Liver (tissue), 3 donors: ENCODE measurements around the gene HEATR5A.

Experiments
- GABPA ChIP-seq, 2 donors: IDR thresholded peaks in 1 of 2; conservative IDR thresholded peaks in 1 of 2; 2 replicates each; pipeline ENCODE4 v1.6.1; 2016; ENCODE audit warnings: antibody characterized with exemption in 2 of 2, mild to moderate bottlenecking in 1 of 2, moderate library complexity in 1 of 2
- TAF1 ChIP-seq: conservative IDR thresholded peaks from 2 replicates; pipeline ENCODE4 v1.6.1; 2016; ENCODE audit warnings: antibody characterized with exemption, mild to moderate bottlenecking
- YY1 ChIP-seq: IDR thresholded peaks from 2 replicates; pipeline ENCODE4 v1.6.1; 2016; ENCODE audit warnings: antibody characterized with exemption, mild to moderate bottlenecking
- TF ChIP-seq, protein P1 (sequence below): fragments of 150-350 bp; IDR thresholded peaks from 2 replicates; pipeline ENCODE4 v1.5.1; 2017; ENCODE audit warnings: improper control_type of control experiment, low read depth, low read length; ENCODE audit not compliant: missing input control
- donor health status: healthy.
- donor health status: healthy.

DNA sequence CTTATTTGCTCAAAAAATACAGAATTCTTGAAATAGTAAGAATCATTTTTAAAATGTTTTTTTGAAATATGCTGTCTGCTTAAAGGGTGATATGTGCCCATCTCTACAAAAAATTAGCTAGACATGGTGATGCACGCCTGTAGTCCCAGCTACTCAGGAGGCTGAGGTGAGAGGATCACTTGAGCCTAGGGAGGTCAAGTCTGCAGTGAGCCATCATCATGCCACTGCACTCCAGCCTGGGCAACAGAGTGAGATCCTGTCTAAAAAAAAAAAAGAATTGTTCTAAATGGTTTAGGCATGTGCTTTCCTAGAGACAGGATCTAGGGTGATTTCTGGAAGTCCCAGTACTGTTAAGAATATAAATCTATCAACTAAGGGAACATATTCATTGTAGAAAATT lies 137.2 kb downstream of the HEATR5A start:
- no peak for TF ChIP-seq TAF1
- TF ChIP-seq YY1: no peak
- TF ChIP-seq, protein P1, sequence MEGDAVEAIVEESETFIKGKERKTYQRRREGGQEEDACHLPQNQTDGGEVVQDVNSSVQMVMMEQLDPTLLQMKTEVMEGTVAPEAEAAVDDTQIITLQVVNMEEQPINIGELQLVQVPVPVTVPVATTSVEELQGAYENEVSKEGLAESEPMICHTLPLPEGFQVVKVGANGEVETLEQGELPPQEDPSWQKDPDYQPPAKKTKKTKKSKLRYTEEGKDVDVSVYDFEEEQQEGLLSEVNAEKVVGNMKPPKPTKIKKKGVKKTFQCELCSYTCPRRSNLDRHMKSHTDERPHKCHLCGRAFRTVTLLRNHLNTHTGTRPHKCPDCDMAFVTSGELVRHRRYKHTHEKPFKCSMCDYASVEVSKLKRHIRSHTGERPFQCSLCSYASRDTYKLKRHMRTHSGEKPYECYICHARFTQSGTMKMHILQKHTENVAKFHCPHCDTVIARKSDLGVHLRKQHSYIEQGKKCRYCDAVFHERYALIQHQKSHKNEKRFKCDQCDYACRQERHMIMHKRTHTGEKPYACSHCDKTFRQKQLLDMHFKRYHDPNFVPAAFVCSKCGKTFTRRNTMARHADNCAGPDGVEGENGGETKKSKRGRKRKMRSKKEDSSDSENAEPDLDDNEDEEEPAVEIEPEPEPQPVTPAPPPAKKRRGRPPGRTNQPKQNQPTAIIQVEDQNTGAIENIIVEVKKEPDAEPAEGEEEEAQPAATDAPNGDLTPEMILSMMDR: no peak
- no peak for TF ChIP-seq GABPA (IDR thresholded peaks at IDR 0.05 in 1 of 2, conservative IDR thresholded peaks at IDR 0.05 in 1 of 2)
